Loucy (cell line): ENCODE data around the gene PDE4D.
"Not testable (repeated sequence)": the region's sequence is repeated elsewhere in the genome, so short reads cannot be mapped to it uniquely, and the experiment has no call there.

ENCODE experiments used
- EZH2phosphoT487 ChIP-seq: fragments of 200-600 bp; IDR thresholded peaks from 2 replicates; pipeline ENCODE4 v1.6.1; 2018; ENCODE audit warnings: antibody characterized with exemption, mild to moderate bottlenecking, moderate library complexity, borderline replicate concordance
- TF ChIP-seq, protein P1 (sequence below): fragments of 200-600 bp; sonication (generic); conservative IDR thresholded peaks from 2 replicates; pipeline ENCODE4 v1.5.1; 2014; ENCODE audit warnings: mild to moderate bottlenecking, antibody characterized with exemption, low read length

DNA sequence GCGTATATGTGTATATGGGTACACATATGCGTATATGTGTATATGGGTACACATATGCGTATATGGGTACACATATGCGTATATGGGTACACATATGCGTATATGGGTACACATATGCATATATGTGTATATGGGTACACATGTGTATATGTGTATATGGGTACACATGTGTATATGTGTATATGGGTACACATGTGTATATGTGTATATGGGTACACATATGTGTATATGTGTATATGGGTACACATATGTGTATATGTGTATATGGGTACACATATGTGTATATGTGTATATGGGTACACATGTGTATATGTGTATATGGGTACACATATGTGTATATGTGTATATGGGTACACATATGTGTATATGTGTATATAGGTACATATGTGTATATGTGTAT is 131.3 kb downstream of the PDE4D start:
- TF ChIP-seq, protein P1, sequence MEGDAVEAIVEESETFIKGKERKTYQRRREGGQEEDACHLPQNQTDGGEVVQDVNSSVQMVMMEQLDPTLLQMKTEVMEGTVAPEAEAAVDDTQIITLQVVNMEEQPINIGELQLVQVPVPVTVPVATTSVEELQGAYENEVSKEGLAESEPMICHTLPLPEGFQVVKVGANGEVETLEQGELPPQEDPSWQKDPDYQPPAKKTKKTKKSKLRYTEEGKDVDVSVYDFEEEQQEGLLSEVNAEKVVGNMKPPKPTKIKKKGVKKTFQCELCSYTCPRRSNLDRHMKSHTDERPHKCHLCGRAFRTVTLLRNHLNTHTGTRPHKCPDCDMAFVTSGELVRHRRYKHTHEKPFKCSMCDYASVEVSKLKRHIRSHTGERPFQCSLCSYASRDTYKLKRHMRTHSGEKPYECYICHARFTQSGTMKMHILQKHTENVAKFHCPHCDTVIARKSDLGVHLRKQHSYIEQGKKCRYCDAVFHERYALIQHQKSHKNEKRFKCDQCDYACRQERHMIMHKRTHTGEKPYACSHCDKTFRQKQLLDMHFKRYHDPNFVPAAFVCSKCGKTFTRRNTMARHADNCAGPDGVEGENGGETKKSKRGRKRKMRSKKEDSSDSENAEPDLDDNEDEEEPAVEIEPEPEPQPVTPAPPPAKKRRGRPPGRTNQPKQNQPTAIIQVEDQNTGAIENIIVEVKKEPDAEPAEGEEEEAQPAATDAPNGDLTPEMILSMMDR, result not testable (repeated sequence)
- TF ChIP-seq EZH2phosphoT487, result not testable (repeated sequence)
